Measurements from ENCODE around the gene TBRG1.

DNA sequence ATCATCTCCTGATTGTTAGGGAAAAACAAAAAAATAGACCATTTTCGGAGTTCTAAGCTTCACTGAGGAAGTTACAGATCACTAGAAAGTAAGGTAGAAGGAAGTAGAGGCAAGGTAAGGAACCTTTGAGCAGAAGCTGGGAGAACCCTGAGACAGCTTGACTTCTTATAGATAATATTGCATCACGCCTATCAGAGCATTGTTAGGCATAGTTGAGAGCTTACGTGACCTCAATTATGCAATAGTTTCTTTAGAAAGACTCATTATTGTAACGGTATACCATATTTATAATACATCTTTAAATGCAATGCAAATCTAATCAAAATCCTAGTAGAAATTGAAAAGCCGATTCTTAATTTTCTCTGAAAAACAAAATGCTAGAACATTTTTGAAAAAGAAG, 4.9 kb downstream of the TBRG1 start:
- TF ChIP-seq, protein P1, sequence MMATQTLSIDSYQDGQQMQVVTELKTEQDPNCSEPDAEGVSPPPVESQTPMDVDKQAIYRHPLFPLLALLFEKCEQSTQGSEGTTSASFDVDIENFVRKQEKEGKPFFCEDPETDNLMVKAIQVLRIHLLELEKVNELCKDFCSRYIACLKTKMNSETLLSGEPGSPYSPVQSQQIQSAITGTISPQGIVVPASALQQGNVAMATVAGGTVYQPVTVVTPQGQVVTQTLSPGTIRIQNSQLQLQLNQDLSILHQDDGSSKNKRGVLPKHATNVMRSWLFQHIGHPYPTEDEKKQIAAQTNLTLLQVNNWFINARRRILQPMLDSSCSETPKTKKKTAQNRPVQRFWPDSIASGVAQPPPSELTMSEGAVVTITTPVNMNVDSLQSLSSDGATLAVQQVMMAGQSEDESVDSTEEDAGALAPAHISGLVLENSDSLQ (IDR thresholded peaks at IDR 0.05): no peak
- TF ChIP-seq TARDBP (IDR thresholded peaks at IDR 0.05): no peak
- TF ChIP-seq SP1 (IDR thresholded peaks at IDR 0.05): no peak
- TF ChIP-seq ARNT (IDR thresholded peaks at IDR 0.05): no peak
- no peak for TF ChIP-seq FOXM1 (IDR thresholded peaks at IDR 0.05; ENCODE audit: borderline replicate concordance)
- no peak for TF ChIP-seq ZNF384 (IDR thresholded peaks at IDR 0.05)
- no peak for TF ChIP-seq BHLHE40 (IDR thresholded peaks at IDR 0.05; ENCODE audit: borderline replicate concordance)
- no peak for TF ChIP-seq SUZ12 (IDR thresholded peaks at IDR 0.05)
- TF ChIP-seq FOXA1 (IDR thresholded peaks at IDR 0.05): no peak

Measured in HEK293T (cell line).